CD4-positive, alpha-beta T cell treated with Interleukin-12 subunit alpha and Interleukin-12 subunit beta, for 1 hour (primary cell): Measurements from ENCODE around the gene ZEB2.

Source experiments
- DNase-seq: peaks from one replicate; pipeline ENCODE4 v3.0.0-alpha.2; 2020

The ZEB2 gene

DNA sequence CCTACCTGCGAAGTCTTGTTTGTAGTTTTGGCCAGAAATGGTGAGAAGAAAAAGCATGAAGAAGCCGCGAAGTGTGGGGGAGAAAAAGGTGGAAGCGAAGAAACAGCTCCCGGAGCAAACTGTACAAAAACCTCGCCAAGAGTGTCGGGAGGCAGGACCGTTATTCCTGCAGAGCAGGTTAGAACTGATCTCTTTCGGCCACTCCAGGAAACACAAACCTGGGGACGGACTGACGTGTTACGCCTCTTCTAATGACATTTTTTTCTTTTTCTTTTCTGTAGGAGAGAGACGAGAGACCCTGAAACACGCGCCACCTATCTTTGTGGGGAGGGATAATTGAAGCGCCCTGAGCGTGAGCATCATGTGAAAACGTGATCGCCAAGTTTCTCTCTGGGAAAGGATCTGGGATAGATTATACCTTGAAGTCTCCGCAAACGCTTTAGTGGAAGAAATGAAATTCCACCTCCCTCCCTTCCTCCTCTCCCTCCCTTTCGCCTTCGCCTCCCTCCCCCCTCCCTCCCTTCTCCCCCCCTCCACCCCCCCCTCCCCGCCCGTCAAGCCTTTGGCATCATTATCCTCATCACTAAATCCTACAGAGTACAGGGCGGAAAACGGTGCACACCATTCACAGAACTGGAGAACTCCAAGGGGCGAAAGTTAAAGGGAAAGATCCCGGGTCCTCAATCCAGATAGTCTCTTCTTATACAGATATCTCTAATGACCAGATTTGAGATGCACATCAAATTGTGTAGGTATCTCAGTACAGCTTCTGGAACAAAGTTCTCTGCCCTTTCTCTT is at the start of gene ZEB2:
Gene ZEB2, minus strand, starts transcription at position 186 of the 798 bp plus-strand sequence. CDS start 2,769 bp downstream, outside the sequence.
- peak; percentile 61 for DNase-seq

DNA sequence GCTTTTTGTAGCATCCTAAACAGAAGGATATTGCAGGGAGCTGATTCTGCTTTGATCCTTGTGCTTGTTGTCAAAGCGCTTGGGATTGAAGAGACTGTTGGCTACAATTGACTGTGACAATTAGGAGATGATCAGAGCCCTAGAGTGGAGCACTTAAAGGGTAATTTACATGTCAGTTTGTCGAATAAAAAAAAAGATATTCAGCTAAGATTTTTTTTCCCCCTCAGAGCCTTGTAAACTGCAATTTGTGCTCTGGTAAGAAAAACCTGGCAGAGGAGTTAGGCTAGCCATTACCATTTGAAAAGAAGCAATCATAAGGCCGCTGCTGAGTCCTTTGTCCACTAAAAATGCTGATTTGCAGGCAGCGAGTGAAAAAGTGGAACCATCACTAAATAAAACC is 47.8 kb upstream of the ZEB2 start:
- DNase-seq, result no peak

DNA sequence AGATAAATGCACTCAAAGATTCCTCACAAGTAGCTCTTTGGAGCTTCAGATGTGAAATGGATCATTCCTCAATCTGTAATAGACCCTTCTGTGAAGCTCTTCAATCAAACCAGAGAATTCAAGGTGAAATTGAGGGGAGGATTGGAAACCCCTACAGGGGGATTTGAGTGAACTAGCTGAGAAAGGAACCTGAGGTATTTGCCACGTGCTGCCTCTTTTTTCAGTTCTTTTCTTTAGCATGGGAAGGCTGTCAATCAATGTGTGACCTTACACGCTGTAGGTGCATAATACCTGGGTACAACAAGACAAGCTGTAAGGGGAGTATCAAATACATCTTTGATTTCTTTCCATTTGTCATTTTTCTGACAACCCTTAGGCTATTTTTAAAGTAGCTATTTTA is 46.5 kb upstream of the ZEB2 start:
- no peak for DNase-seq

DNA sequence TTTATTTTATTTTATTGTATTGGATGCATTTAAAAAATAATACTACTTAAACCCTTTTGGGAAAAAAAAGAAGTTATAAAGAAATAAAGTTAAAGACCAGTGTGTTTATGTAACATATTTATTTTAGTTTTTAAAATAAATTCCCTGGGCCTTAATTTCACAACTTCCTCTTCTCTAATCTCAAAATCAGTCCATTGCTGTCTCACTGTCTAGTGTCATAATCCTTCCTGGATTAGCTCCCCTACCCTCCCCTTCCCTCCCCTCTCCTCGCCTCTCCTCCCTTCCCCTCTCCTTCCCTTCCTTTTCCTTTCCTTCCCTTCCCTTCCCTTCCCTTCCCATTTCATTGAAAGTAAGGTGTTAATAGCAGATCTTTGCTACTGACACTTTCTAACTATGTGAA is 40.3 kb upstream of the ZEB2 start:
- DNase-seq, result no peak

DNA sequence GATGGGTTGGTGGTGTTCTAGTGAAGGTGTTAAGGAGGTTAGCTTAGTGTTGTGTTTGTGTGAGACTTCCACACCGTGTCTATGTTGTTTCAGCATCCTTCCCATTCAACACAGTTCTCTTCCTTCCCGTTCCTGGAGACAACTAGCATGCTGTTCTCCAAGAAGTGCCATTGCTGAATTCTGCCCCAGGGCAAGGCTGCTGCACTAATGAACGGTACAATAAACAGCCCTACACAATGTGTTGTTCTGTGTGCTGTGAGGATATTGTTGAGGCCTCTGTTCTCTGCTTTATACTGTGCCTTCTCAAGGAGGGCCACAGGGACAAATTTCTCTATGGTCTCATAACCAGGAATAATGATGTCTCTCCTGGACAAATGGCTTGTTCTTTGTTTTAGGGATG is 39.8 kb upstream of the ZEB2 start:
- DNase-seq, result no peak

DNA sequence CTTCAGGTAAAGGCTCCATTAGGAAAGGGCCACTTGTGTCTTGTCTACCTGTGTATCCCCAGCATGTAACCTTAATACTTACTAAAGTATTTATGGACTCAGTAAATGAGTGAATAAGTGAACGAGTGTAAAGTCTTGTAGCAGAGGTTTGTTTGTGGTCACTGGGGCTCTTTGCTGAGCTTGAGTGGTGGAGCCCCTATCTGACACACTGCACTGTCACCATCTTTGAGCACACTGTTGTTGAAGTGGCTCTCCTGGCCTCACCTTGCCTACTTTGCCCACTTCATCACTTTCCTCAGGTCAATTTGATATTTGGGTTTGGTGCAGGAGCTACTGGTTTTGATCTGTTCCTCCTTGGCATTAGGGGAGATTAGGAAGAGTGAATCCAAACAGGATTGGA is 39.3 kb upstream of the ZEB2 start:
- no peak for DNase-seq

DNA sequence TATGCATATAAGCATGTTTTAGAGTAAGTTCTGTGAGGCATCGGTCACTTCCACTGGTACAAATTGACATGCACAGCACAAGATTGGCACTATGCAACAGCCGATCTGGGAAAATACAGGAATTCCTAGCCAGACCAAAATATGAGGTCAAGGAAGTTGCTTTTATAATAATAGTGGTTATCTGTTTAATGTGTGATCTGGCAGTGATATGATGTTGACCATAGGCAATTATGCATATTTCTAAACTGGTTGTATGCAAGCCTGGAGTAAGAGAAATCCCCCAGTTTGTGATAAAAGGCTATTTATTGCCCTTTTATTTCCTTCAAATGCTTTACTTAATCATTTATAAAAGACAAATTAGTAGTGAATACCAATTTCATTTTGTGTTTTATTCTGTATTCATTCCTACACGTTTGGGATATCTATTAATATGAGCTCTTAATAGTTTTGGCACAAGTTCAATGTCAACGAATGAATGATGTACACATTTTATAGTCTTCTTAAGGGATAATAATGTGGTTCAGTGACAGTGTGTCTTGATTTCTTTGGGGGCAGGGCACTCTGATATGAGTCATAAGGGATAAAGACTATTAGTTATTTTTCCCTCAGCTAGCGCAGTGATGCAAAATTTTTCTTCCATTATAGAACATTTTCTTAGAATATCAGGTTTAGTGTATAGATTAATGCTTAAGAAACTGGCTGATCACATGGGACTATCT is 34.7 kb upstream of the ZEB2 start:
- DNase-seq, result no peak

DNA sequence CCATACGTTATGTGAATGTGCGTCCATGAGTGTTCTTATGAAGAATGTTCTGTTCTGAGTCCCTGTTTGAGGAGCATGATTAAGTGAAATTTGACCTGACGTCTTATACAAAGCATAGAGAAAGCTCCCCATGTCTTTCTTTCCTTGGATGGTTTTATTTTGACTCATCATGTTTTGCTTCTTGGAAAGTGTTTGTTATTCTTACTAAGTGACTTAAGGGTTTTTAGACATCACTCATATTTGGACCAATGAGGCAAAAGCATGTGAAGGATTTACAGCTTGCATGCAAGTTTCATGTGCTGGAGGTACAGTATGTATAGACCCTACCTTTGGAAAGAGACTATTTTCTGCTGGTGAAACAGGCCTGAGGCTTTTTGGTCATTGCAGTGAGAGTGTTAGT is 33.5 kb upstream of the ZEB2 start:
- DNase-seq, result no peak

DNA sequence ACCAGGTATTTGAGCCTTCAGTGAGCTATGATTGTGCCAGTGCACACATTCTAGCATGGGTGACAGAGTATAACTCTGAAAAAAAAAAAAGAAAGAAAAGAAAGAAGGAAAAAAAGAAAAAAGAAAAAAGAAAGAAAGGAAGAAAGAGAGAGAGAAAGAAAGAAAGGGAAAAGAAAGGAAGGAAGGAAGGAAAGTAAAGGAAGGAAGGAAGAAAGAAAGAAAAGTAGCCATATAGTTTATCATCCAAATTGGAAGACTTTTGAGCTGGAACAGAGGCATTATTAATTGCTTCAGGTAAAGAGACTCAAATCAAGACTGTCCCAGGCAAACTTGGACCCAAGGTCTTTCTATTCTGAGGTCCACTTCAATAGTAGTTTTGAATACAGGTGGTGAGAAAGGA is 32.9 kb upstream of the ZEB2 start:
- DNase-seq, result no peak

DNA sequence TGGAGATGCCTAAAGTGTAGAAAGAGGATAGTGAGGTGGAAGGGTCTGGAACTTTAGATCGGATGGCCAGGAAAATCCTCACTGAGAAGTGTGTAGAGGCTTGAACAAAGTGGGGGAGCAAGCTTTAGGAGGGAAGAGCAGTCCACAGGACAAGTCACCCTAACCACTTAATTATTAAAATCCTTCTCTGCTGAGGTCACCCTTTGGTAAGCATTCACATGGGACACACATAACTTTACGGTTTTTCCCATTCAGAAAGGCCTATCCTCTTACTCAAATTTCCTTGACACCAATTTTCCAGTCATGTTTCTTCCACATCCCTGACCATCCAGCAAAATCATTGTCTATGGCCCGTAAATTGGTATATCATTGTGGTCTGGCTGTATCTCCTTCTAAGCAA is 31.0 kb upstream of the ZEB2 start:
- no peak for DNase-seq

DNA sequence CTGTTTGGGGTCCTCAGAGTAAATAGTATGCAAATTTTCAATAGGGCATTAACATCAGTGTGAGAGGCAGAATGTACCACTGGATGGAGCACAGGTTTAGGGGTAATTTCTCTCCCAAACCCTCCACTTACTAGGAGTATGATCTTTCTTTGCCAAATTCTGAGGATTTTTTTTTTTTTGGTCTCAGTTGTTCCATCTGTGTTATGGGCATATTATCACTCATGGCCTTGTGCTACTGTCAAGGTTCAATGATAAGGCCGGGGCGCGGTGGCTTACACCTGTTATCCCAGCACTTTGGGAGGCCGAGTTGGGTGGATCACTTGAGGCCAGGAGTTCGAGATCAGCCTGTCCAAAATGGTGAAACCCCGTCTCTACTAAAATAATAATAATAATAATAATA is 30.2 kb upstream of the ZEB2 start:
- DNase-seq, result no peak

DNA sequence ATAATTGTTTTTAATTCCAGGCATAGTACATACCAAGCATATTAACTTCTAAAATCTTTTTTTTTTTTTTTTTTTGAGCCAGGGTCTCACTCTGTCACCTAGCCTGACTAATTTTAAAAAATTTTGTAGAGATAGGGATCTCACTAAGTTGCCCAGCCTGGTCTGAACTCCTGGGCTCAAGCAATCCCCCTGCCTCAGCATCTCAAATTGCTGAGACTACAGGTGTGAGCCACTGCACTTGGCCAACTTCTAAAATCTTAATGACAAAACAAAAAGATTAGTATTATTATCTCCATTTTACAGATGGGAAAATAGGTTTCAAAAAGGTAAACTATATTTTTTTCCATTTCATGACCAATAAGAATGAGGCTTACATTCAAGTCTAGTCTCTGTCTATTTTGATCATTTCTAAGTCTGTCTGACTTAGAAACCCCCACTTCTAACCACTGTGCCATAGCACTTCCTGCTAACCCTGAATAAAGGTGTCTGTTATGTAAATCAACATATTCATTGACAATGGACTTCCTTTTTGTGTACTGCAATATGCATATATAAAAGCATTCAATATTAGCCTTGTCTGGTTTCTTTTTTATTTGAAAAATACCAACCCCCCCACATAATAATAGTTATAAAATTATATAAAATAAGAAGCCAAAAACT is 28.7 kb upstream of the ZEB2 start:
- peak; percentile 49 for DNase-seq

DNA sequence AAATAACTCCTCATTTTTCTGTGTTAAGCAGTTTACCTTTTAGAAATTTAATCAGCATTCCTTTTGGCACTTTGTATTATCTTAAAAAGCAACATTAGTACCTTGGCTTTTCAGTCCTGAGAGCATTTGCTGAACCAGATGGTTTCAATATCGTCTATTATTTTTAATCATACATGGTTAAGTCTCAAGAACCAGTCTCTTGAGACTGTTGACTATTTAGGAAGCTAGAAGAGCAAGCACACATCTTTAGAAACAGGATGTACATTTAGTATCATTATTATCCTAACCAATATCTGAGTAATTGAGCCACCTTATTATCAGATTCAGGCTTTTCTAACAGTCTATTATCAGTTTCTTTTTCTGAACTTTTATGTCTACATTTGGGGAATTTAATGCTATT is 28.2 kb upstream of the ZEB2 start:
- DNase-seq, result no peak

DNA sequence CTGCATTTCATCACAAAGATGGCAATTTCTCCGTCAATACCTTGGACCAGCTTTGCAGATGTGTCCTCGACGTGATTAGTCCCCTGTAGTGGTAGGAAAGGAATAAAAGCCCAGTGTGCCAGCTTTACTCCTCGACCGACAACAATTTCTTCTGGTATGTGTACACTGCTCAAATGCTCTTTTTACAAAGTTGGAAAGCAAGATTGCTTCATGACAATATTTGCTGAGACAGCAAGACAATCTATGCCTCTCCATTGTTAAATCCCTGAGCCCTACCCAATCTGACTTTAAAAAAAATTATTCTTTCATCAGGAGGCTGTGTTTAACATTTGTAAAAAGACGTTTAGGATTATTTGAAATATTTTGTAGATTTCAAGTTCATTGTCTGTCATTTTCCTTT is 27.6 kb upstream of the ZEB2 start:
- DNase-seq, result no peak

DNA sequence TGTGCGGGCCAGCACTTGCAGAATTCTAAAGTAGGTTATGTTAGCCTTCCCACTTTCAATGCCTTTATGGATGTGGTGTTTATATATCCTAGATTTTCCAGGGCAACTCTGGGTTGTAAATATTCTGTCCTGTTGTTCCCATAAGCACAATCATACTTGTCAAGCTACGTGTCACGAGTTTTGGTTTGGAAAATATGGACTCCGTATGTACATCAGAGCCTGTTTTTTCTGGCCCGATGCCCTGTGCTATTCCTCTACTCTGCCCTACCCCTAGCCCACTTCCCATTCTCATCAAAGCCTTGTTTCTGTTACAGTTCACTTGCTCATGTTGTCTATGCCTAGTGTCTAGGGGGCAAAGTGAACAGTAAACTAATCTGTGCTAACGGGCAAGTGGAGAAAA is 27.0 kb upstream of the ZEB2 start:
- DNase-seq, result no peak

DNA sequence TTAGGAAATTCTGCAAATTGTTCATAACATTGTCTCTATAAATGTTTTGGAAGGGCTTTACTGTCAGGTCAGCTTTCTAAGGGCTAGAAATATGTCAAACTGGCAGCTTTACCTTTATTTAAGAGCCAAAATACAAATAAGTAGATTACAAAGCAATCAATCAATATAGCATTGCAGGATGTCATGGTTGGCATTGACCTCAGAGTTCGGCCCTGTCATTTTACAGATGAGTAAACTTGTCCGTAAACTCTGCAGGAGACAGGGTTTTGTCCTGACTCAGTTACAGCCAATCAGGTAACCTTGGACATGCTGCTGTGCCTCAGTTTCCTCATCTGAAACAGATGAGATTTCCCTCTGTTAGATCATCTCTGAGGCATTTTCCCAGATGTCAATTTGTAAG is 25.9 kb upstream of the ZEB2 start:
- no peak for DNase-seq

DNA sequence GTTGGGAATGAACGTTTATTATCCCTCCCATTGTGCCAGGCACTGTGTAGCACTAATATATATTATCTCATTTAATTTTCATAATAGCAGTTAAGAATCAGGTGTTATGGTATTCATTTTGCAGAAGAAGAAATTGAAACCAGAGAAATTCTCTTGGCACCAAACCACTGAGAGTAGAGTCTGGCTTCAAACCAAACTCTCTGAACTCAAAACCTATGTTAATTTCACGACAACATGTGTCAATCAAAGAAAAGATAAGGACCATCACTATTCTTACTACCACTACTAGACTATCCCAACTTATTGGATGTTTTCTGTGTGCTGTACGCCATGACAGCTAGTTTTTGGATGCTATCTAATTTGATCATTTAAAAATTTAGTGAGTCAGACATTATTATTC is 24.1 kb upstream of the ZEB2 start:
- no peak for DNase-seq

DNA sequence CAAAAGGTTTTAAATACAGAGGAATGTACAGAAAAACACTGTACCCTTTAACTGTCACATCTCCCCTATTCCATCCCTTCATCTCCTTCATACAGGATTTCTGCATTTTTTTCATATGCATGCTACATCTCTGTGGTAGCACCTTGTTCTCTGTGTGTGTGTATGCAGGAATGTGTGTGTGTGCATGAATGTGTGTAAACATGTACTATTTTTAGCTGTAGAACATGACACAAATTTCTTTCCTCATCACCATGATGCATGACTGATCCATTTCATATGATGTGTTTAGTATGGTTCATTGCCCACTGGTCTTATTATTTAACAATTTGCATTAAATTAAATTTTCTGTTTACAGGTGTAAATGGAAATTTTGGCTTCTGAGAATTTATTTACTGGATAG is 21.5 kb upstream of the ZEB2 start:
- no peak for DNase-seq

DNA sequence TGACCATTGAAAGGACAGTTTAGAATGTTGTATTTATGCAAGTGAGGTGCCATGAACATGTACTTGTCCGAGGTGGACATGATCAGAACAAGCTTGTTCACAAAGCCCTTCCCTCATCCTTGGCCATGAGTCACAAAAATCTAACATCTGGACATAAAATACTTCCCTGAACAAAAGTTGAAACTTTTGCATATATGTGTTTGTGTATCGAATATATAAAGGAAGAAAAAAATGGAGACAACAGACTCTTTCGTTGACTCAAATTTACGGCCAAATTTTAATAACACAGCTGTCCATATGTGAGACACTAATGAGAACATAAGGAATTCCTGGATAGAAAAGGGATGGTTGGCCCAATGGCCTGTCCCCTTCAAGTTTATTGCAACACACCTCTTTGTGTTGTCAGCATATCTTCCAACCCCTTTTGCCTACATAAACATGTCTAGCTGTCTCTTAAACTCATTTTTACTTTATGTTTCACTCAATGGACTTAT is 19.4 kb upstream of the ZEB2 start:
- no peak for DNase-seq

DNA sequence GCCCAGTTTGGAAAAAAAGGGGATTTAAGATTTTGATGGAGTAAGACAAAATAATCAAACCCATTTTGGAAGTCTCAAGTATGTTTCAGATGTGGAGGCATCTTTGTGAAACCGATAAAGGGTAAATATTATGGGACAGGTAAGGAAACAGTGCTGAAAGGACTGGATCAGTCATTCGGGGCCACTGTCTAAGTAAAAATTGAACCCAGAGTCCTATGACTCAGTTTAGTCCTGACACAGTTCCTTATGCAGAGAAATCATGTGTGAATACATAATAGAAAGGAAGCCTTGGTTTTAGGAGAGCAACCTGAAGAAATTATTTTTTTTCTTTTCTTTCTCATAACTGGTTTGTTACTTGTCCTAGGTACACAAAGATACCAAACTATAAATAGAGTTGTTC is 15.4 kb upstream of the ZEB2 start:
- no peak for DNase-seq

DNA sequence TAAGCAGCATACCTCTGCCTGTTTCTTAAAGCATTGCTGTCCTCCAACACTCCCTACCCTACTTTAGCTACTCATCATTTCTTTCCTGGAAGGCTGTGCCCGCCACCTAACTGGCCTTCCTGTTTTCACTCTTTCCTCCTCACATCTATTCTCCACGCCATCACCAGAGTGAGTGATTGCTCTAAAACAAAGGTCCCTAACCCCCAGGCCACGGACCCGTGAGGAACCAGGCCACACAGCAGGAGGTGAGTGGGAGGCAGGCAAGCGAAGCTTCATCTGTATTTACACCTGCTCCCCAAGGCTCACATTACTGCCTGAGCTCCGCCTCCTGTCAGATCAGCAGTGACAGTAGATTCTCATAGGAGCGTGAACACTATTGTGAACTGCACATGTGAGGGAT is 13.3 kb upstream of the ZEB2 start:
- no peak for DNase-seq

DNA sequence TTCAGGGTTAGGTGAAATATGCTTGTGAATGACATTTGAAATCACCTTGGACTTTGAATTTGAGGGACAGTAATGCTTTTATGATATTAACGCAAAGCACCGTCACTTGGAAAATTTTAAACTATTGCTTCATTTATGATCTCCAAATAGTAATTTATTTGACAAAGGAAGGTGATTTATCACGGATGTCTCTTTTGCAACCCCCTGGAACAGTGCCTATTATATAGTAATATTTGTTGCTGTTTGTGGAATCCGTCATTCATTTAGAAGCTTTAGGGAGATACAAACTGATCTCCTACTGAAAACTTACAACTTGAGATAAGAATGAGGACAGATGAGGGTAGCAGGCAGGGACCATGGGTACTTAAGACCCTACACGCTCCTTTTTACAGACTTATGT is 10.7 kb upstream of the ZEB2 start:
- no peak for DNase-seq

DNA sequence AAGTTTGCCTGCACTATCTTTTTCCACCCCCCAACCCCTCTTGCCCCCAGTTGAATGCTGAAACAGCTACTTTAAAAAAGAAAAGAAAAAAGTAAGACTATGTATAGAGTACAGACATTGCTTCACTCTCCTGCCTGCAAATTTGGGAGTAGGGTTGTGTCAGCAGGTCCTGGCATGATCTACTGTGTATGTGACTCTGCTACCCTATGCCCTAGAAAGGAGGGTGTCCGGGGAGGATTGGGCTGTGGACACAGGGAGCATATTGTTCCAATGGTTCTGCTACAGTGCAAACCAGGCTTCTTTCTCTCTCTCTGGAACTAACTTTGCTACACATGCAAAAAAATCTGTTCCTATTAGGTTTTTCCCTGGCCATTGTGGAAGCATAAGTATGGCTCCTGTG is 9.9 kb upstream of the ZEB2 start:
- DNase-seq, result no peak

DNA sequence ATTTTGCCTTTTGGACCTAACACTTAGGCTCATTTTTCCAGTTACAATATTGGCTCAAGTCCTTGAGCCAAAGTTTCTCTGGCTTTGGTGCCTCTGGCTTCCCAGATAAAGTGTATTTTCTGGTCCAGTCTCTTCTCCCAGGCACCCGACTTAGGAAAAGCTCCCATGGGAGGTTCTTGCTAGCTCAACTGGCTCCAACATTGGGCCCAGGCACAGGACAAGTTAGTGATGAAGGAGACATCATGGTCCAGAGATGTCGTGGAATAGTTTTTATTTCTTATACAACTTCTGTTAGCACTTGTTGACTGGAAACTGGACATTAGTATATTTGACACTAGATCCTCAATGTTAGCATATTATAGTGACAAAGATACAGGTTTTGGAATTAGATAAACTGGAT is 8.2 kb upstream of the ZEB2 start:
- no peak for DNase-seq
